Muscle layer of duodenum (tissue), 2 donors: Measurements from ENCODE around the gene COX6A1.

Experiments
- H3K27ac ChIP-seq: one replicate; pipeline ENCODE4 v1.7.0; 2013; ENCODE audit warnings: mild to moderate bottlenecking, low read length
- H3K27me3 ChIP-seq: one replicate; pipeline ENCODE4 v1.7.0; 2013; ENCODE audit warnings: low read depth, mild to moderate bottlenecking, control low read depth, low read length
- H3K36me3 ChIP-seq, 2 donors: one replicate each; pipeline ENCODE4 v1.7.0; 2013; ENCODE audit warnings: low read length in 2 of 2, control low read depth in 1 of 2, mild to moderate bottlenecking in 1 of 2; ENCODE audit not compliant: insufficient read depth in 2 of 2, control insufficient read depth in 1 of 2
- H3K4me1 ChIP-seq, 2 donors: one replicate each; pipeline ENCODE4 v1.7.0; 2013; ENCODE audit warnings: low read length in 2 of 2, mild to moderate bottlenecking in 2 of 2, control low read depth in 1 of 2, moderate library complexity in 1 of 2; ENCODE audit not compliant: insufficient read depth in 2 of 2, control insufficient read depth in 1 of 2
- H3K4me3 ChIP-seq, 2 donors: one replicate each; pipeline ENCODE4 v1.7.0; 2013; ENCODE audit warnings: low read length in 2 of 2, low read depth in 1 of 2, mild to moderate bottlenecking in 1 of 2
- H3K9me3 ChIP-seq, 2 donors: one replicate each; pipeline ENCODE4 v1.7.0; 2013; ENCODE audit warnings: low read length in 2 of 2, control low read depth in 1 of 2, mild to moderate bottlenecking in 1 of 2; ENCODE audit not compliant: control insufficient read depth in 1 of 2
- donor health status: healthy.

Gene COX6A1

GRCh38 chr12:120470150-120470784 is 32.4 kb downstream of the COX6A1 start:
- no peaks in the 10 kb centered on the region for H3K27me3 ChIP-seq
- H3K4me1 ChIP-seq: peaks cover 5 to 37% of the 10 kb centered on the region in 2 donors
- H3K27ac ChIP-seq: no peak overlapping the region
- H3K4me3 ChIP-seq: peak overlapping the region; percentile 53 to 89
- no peaks in the 10 kb centered on the region for H3K9me3 ChIP-seq
- H3K36me3 ChIP-seq: peaks cover 9 to 13% of the 10 kb centered on the region in 2 donors

DNA sequence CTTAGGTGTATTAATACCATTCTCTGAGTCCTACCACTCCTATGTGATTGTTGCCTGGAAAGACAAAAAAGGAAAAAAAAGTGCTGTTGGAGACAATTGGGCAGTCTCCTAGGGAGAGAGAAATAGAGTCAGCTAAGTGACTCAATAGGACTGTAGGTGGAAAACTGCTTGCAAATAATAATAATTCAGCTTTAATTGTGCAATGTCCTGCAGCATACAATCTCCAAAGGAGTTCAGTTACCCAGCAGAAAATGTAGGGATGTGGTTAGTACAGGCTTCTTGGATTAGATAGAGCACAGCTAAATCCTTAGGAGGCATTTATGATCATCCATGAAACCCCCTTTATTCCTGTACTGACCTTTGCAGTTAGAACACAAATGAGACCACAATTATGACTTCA is 34.6 kb downstream of the COX6A1 start:
- H3K27ac ChIP-seq: no peak overlapping the region
- H3K27me3 ChIP-seq: no peaks in the 10 kb centered on the region
- no peaks in the 10 kb centered on the region for H3K9me3 ChIP-seq
- peaks cover 0 to 4% of the 10 kb centered on the region in 2 donors for H3K36me3 ChIP-seq
- peaks cover 0 to 16% of the 10 kb centered on the region in 2 donors for H3K4me1 ChIP-seq
- H3K4me3 ChIP-seq: no peak overlapping the region

- no peaks in the 10 kb centered on the region for H3K27me3 ChIP-seq
- H3K4me1 ChIP-seq: peaks cover 0 to 8% of the 10 kb centered on the region in 2 donors
- no peaks in the 10 kb centered on the region for H3K9me3 ChIP-seq
- no peak overlapping the region for H3K27ac ChIP-seq
- no peak overlapping the region for H3K4me3 ChIP-seq
- peaks cover 0 to under 1% of the 10 kb centered on the region in 2 donors for H3K36me3 ChIP-seq
Observed at GRCh38 chr12:120473807-120474615, 36.1 kb downstream of the COX6A1 start.

GRCh38 chr12:120474616-120474960 is 36.7 kb downstream of the COX6A1 start:
- Histone ChIP-seq H3K4me1 (peaks cover 0 to 8% of the 10 kb centered on the region in 2 donors), H3K36me3 (no peaks in the 10 kb centered on the region), H3K27ac (no peak overlapping the region), H3K9me3 (no peaks in the 10 kb centered on the region), H3K4me3 (no peak overlapping the region), H3K27me3 (no peaks in the 10 kb centered on the region)

- no peaks in the 10 kb centered on the region for H3K9me3 ChIP-seq
- no peak overlapping the region for H3K27ac ChIP-seq
- no peaks in the 10 kb centered on the region for H3K27me3 ChIP-seq
Observed at GRCh38 chr12:120475643-120476042, 37.7 kb downstream of the COX6A1 start.

DNA sequence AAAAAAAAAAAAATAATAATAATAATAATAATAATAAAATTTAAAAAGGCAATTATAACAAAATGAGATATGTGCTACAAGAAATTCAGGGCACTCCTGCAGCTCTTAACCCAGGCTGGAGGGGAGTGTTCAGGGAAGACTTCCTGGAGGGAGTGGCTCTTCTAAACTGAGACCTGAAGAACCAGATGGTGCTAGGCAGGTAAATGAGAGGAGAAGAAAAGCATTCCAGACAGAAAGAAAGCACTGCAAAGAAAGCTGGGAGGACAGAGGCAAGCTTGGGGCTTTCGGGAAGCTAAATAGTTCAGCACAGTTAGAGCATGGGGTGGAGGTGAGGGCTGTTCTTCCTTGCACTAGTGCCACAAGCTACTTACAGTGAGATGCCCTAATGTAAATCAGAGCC is 41.5 kb downstream of the COX6A1 start:
- Histone ChIP-seq H3K27me3 (no peaks in the 10 kb centered on the region), H3K4me3 (no peak overlapping the region), H3K36me3 (no peaks in the 10 kb centered on the region), H3K9me3 (no peaks in the 10 kb centered on the region), H3K27ac (no peak overlapping the region), H3K4me1 (no peaks in the 10 kb centered on the region)

More at GRCh38 chr12:120475643-120476042, 37.7 kb downstream of the COX6A1 start:
- no peaks in the 10 kb centered on the region for H3K36me3 ChIP-seq
- no peak overlapping the region for H3K4me3 ChIP-seq
- H3K4me1 ChIP-seq: no peaks in the 10 kb centered on the region

DNA sequence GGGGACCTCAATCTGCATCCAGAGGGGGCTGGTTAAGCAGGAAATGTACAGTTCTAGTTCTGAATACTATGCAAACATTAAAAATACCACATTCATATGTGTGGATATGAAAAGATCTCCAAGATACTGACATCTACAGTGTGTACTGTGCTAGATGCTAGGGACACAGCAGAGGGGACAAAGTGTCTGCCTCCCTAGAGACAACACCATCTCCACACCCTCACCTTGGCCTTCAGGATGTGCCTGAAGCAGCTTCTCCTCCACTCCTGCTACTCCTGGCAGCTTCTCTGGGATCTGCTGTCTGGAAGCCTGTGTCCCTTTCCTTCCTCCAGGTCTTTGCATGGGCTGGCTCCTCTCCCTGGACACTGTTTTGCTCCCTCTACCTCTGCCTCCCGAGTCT is 42.3 kb downstream of the COX6A1 start:
- Histone ChIP-seq H3K4me1 (no peaks in the 10 kb centered on the region), H3K27ac (no peak overlapping the region), H3K4me3 (no peak overlapping the region), H3K9me3 (no peaks in the 10 kb centered on the region), H3K36me3 (no peaks in the 10 kb centered on the region), H3K27me3 (no peaks in the 10 kb centered on the region)

GRCh38 chr12:120481022-120481767 is 43.3 kb downstream of the COX6A1 start:
- Histone ChIP-seq H3K27me3 (no peaks in the 10 kb centered on the region), H3K9me3 (no peaks in the 10 kb centered on the region), H3K36me3 (no peaks in the 10 kb centered on the region), H3K27ac (no peak overlapping the region), H3K4me1 (no peaks in the 10 kb centered on the region), H3K4me3 (no peak overlapping the region)

- no peak overlapping the region for H3K4me3 ChIP-seq
- H3K9me3 ChIP-seq: no peaks in the 10 kb centered on the region
- no peak overlapping the region for H3K27ac ChIP-seq
- no peaks in the 10 kb centered on the region for H3K27me3 ChIP-seq
- no peaks in the 10 kb centered on the region for H3K36me3 ChIP-seq
- no peaks in the 10 kb centered on the region for H3K4me1 ChIP-seq
Observed at GRCh38 chr12:120483621-120484020, 45.7 kb downstream of the COX6A1 start.

GRCh38 chr12:120485961-120486881 is 48.3 kb downstream of the COX6A1 start:
- Histone ChIP-seq H3K4me3 (no peak overlapping the region), H3K27me3 (no peaks in the 10 kb centered on the region), H3K9me3 (no peaks in the 10 kb centered on the region), H3K4me1 (no peaks in the 10 kb centered on the region), H3K27ac (no peak overlapping the region), H3K36me3 (peaks cover 2 to 5% of the 10 kb centered on the region in 2 donors)
